HG02642 (cell line): ENCODE measurements around the gene EPHA4.

Experiments used
- ATAC-seq: cut with Tn5 transposase; IDR thresholded peaks from one replicate; pipeline ENCODE4 v1.9.1; 2021; ENCODE audit warnings: mild to moderate bottlenecking; ENCODE audit not compliant: unreplicated experiment, poor library complexity

EPHA4 gene

GRCh38 chr2:221449406-221449805 lies 122.7 kb downstream of the EPHA4 start:
- no peak for ATAC-seq

GRCh38 chr2:221448844-221449390 lies 123.2 kb downstream of the EPHA4 start:
- ATAC-seq, result no peak

GRCh38 chr2:221448057-221448843 lies 123.9 kb downstream of the EPHA4 start:
- no peak for ATAC-seq

- ATAC-seq, result no peak
Observed at GRCh38 chr2:221447310-221447709, 124.8 kb downstream of the EPHA4 start.

- ATAC-seq, result no peak
Observed at GRCh38 chr2:221446140-221446539, 126.0 kb downstream of the EPHA4 start.

- no peak for ATAC-seq
Observed at GRCh38 chr2:221444106-221444505, 128.0 kb downstream of the EPHA4 start.

- no peak for ATAC-seq
Observed at GRCh38 chr2:221443645-221444044, 128.5 kb downstream of the EPHA4 start.

GRCh38 chr2:221442128-221442527 lies 130.0 kb downstream of the EPHA4 start:
- no peak for ATAC-seq

GRCh38 chr2:221439761-221440479 lies 132.2 kb downstream of the EPHA4 start:
- no peak for ATAC-seq

GRCh38 chr2:221437056-221437455 lies 135.0 kb downstream of the EPHA4 start:
- ATAC-seq, result no peak

- no peak for ATAC-seq
Observed at GRCh38 chr2:221435171-221435570, 136.9 kb downstream of the EPHA4 start.

- no peak for ATAC-seq
Observed at GRCh38 chr2:221434142-221434541, 138.0 kb downstream of the EPHA4 start.

GRCh38 chr2:221431477-221431876 lies 140.6 kb downstream of the EPHA4 start:
- no peak for ATAC-seq

GRCh38 chr2:221429741-221430491 lies 142.2 kb downstream of the EPHA4 start:
- no peak for ATAC-seq

GRCh38 chr2:221428896-221429295 lies 143.2 kb downstream of the EPHA4 start:
- no peak for ATAC-seq

GRCh38 chr2:221426929-221427328 lies 145.2 kb downstream of the EPHA4 start:
- ATAC-seq, result no peak

- no peak for ATAC-seq
Observed at GRCh38 chr2:221425891-221426290, 146.2 kb downstream of the EPHA4 start.

GRCh38 chr2:221425353-221425752 lies 146.8 kb downstream of the EPHA4 start:
- no peak for ATAC-seq

- ATAC-seq, result no peak
Observed at GRCh38 chr2:221423210-221423804, 148.8 kb downstream of the EPHA4 start.

GRCh38 chr2:221422516-221423209 lies 149.4 kb downstream of the EPHA4 start:
- ATAC-seq, result no peak
